ENCODE results near the gene MVB12B. TPM values are rescaled to one million over a fixed set of nuclear protein-coding genes. Genes with fewer than 3 reads are reported as not detected.
"Not testable (repeated sequence)": the region's sequence is repeated elsewhere in the genome, so short reads cannot be mapped to it uniquely, and the experiment has no call there.

MVB12B gene
- total and polyA plus RNA-seq, 2 of the 4 experiments (the other 2 are of a cell fraction) = 2.0 to 4.0 TPM

DNA sequence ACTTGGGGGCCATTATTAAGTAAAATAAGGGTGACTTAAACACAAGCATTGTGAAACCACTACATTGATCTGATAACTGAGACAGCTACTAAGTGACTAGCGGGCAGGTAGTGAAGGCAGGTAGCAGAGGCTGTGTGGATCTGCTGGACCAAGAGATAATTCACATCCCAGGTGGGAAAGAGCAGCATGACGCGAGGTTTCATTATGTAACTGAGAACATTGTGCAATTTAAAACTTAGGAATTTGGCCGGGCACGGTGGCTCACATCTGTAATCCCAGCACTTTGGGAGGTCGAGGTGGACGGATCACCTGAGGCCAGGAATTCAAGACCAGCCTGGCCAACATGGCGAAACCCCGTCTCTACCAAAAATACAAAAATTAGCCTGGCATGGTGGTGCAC is 213.8 kb downstream of the MVB12B start:
- 58% methylated on average over 6 of the region's 9 CpGs; no CpG with 5 or more reads in 1 of the 2 experiments for WGBS, 2 experiments (ENCODE audit: extremely low coverage in 2 of 2, insufficient read length in 1 of 2)
- CTCF ChIA-PET = interaction anchor here (0.6 kb wide), 1 partner anchor 26 kb away, joined by 4 read pairs; no protein-coding TSS in a partner anchor

More for the DNA sequence above, 213.8 kb downstream of the MVB12B start:
- H3K14ac ChIP-seq (replicated peaks; ENCODE audit: low read depth, low read length); POLR2A ChIA-PET (ENCODE audit: unreplicated experiment); H3K79me1 ChIP-seq (ENCODE audit: low read depth in 1 of 2, low read length in 2 of 2); H4K8ac ChIP-seq (ENCODE audit: low read depth in 2 of 2, low read length in 2 of 2); H2AFZ ChIP-seq (replicated peaks; ENCODE audit: low read length, poor library complexity); H3K23ac ChIP-seq (ENCODE audit: low read depth, low read length); H2BK15ac ChIP-seq (ENCODE audit: low read depth, low read length); H3K4ac ChIP-seq (ENCODE audit: low read depth, low read length); dilution Hi-C loops (cut with HindIII; ENCODE audit: low sequenced_read_pairs, unreplicated experiment); H3K18ac ChIP-seq (ENCODE audit: low read depth, low read length); H2BK5ac ChIP-seq (ENCODE audit: low read depth, low read length, poor library complexity, severe bottlenecking); H3K9me1 ChIP-seq (ENCODE audit: insufficient read depth, low read length); in situ Hi-C loops (cut with MboI; ENCODE audit: low sequenced_read_pairs); H3K9ac ChIP-seq (ENCODE audit: low read depth, low read length); H3K27ac ChIP-seq (ENCODE audit: insufficient read depth, low read length); H2AK9ac ChIP-seq (replicated peaks; ENCODE audit: low read depth, low read length, poor library complexity); H2AK5ac ChIP-seq (ENCODE audit: low read depth, low read length); H3K4me1 ChIP-seq (ENCODE audit: control insufficient read depth, insufficient read depth, low read length); DNase-seq; H3K4me3 ChIP-seq (ENCODE audit: insufficient read depth, low read depth, low read length); H4K91ac ChIP-seq (ENCODE audit: insufficient read depth, low read depth, low read length); H4K20me1 ChIP-seq (ENCODE audit: insufficient read depth, low read length); H4K5ac ChIP-seq (ENCODE audit: low read depth, low read length); H3K36me3 ChIP-seq (ENCODE audit: control insufficient read depth, insufficient read depth, low read length); ATAC-seq (ENCODE audit: low read depth); H3K4me2 ChIP-seq (ENCODE audit: low read depth, low read length); H2BK20ac ChIP-seq (ENCODE audit: low read depth, low read length); H3K56ac ChIP-seq (ENCODE audit: extremely low read depth, insufficient read depth, low read length); H2BK120ac ChIP-seq (ENCODE audit: low read depth, low read length); BruUV-seq (replicated peaks); H3K9me3 ChIP-seq (ENCODE audit: control insufficient read depth, insufficient read depth, low read length); intact Hi-C loops (cut with micrococcal nuclease): not testable (repeated sequence)
- peaks cover 33% of the 10 kb centered on the region for H3K27me3 ChIP-seq (ENCODE audit: control insufficient read depth, insufficient read depth, low read length)
